GM12873 (cell line): ENCODE measurements around the gene APC2.

Source experiments
- TF ChIP-seq, protein P1 (sequence below): IDR thresholded peaks from 2 replicates; pipeline ENCODE4 v1.5.1; 2012; ENCODE audit warnings: low read depth, mild to moderate bottlenecking, moderate library complexity, low read length, control low read depth; ENCODE audit not compliant: insufficient read depth; ENCODE audit errors: missing control alignments

The APC2 gene

DNA sequence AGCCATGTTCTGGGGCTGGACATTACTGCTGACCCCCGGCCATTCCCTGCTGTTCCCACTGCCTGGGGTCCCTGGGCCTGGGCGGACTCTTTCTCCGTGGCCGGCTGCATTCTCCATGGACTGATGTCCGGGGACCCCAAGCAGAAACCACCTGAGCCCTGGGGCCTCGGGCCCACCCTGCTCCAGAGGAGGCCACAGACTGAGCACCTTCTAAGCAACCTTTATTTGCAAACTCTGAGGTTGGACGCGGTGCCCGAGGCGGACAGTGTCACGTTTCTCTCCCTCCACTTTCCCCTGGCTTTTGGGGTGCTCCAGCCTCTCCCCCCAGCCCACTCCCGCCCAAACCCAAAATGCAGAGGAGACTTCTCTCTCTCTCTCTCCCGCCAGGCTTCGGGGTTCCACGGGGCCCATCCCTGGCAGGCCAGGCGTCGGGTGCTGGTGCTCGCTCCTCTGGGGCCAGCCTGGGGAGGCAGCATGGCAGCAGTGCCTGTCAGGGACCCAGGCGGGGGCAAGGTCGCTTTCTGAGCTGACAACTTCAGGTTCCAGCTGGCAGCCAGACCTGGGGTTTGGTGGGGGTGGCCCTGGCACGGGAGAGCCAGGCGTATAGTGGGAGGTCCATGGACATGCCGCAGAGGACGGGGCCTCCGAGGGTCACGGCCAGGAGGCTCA, 31.4 kb downstream of the APC2 start:
- TF ChIP-seq, protein P1, sequence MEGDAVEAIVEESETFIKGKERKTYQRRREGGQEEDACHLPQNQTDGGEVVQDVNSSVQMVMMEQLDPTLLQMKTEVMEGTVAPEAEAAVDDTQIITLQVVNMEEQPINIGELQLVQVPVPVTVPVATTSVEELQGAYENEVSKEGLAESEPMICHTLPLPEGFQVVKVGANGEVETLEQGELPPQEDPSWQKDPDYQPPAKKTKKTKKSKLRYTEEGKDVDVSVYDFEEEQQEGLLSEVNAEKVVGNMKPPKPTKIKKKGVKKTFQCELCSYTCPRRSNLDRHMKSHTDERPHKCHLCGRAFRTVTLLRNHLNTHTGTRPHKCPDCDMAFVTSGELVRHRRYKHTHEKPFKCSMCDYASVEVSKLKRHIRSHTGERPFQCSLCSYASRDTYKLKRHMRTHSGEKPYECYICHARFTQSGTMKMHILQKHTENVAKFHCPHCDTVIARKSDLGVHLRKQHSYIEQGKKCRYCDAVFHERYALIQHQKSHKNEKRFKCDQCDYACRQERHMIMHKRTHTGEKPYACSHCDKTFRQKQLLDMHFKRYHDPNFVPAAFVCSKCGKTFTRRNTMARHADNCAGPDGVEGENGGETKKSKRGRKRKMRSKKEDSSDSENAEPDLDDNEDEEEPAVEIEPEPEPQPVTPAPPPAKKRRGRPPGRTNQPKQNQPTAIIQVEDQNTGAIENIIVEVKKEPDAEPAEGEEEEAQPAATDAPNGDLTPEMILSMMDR: no peak

DNA sequence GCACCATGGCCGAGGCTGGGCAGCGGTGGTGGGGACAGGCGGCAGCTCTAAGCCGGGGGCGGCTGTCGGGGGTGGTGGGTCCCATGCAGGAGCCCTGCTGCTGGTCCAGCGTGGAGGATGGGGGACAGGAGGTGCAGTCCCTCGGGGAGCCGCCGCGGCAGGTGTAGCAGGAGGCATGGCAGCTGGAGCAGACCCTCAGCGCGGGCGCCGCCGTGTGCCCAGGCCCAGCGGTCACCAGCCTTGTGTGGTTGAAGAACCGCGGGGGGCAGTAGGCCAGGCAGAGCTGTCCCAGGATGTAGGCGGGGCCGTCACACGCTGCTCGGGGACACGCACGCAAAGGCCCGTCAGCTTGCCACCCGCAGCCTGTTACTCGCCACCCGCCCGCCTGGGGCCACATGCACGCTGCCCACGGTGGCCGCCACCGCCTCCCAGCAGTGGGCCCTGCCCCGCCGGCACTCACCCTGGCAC, 32.0 kb downstream of the APC2 start:
- TF ChIP-seq, protein P1: no peak

DNA sequence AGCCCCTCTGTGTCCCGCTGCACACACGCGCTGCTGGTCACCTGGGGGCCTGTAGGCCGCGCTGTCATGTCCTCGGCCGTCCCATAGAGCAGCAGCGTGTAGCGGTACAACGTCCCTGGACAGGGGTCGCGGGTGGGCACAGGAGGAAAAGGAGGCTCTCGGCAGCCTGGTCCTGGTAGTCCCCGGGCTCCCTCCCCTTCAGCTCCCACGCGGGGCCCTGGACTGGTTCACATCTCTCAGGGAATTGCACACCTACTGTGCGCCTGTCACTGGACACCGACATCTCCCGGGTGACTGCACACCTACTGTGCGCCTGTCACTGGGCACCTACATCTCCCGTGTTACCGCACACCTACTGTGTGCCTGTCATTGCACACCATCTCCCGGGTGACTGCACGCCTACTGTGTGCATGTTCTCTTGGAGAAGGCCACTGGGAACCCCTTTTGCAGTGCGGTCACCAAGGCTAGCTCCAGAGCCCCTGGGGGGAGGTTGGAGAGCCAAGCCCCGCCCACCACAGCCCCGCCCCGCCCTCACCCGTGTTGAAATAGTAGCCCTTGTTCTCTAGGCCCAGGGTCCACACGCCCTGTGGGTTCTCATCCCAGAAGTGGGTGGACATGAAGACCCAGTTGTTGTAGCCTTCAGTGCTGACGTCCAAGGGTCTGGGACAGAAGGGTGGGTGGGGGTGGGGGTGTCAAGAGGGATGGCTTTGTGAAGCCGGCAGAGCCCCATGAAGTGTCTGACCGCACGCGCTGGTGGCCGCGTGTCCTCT, 32.6 kb downstream of the APC2 start:
- TF ChIP-seq, protein P1: no peak

DNA sequence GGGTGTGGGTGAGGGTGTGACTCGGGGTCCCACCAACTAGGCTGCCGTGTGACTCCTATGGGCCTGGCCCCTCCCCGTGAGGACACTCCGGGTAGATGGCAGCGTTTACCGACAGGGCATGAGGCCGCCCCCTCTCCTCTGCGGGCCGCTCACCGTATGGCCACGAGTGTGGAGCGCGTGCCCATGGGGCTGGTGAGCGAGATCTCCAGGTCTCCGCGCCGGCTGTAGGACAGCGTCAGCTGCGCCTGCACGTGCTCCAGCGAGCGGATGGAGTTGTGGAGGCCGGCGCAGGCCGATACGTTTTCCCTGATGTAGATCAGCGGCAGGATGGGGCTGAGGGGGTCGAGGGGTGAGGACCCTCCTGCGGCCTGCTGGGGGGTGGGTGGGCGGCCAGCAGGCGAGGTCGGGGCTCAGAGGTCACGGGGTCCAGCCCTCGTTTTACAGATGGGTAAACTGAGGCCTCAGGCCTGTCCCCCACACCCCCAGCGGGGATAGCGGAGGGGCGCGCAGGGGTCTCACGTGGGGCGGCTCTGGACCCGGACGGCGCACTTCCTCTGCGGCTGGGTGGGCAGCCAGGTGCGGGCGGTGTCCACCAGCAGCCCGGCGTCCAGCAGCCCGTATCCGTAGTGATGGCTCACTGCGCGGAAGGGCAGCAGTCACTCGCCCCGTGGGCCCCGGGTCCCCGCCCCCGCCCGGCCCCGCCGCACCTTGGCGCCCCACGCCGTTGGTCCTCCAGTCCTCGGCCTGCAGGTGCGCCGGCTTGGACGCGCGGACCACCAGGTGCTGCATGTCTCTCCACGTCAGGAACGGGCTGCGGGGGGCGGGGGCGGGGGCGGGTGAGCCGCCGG, 33.4 kb downstream of the APC2 start:
- TF ChIP-seq, protein P1: no peak

DNA sequence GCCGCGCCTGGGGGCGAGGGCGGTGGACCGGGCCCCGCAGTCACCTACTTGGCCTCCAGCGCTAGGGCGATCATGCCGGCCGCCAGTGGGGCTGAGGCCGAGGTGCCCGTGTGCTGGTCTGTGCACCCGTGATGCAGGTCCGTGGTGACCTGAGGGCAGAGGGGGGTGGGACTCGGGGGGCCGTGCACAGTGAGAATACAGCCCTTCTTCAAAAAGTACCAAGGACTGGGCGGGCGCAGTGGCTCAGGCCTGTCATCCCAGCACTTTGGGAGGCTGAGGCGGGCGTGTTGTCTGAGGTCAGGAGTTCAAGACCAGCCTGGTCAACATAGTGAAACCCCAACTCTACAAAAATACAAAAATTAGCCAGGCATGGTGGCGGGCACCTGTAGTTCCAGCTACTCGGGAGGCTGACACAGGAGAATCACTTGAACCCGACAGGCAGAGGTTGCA, 34.1 kb downstream of the APC2 start:
- TF ChIP-seq, protein P1: no peak

DNA sequence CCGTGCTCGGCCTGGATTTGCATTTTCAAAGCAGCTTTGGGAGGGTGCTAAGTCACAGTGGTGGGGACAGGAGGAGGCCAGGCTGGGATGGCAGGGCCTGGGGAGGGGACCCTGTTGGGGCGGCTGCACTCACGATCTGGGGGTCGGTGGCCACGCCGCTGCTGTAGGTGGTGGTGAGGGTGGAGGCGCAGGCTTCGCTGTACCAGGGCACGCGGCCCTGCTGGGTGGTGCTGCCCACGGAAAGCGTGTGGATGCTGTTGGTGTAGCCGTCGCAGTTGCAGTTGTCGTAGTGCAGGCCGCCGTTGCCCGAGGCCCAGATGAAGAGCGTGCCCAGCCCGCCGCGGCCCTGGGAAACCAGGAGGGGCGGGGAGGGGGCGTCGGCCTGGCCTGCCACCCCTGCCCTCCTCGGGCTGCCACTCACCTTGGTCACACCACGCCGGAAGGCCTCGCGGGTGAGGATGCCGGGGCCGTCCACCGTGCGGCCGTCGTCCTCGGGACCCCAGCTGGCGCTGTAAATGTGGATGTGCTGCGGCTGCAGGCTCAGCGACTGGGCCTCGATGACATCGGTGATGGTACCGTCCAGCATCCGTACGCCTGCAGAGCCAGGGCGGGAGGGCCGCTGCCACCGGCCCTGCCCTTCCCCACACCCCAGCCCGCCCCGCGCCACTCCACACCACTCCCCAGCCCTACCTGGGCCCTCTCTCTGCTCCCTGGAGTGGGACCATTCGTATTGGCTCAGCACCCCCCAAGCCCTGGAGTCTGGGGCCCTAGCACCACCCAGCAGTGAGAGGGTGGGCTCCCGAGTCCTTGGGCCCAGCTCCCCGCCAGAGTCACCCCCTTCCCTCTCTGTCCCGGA, 37.0 kb downstream of the APC2 start:
- TF ChIP-seq, protein P1: no peak
